Neural cell (in vitro differentiated cells): ENCODE measurements around the gene RPL15. TPM values are rescaled to one million over a fixed set of nuclear protein-coding genes. Genes with fewer than 3 reads are reported as not detected.

Experiments
- H2AFZ ChIP-seq: fragments of 200-600, 300-800 bp; sonication (generic), shearing (Covaris generic); 2 replicates; pipeline ENCODE4 v1.6.0; 2014; ENCODE audit warnings: low read depth, mild to moderate bottlenecking, antibody characterized with exemption, low read length, moderate library complexity
- H3F3A ChIP-seq: fragments of 200-600 bp; shearing (Covaris generic); 2 replicates; pipeline ENCODE4 v1.6.1; 2016; ENCODE audit warnings: mild to moderate bottlenecking, moderate library complexity, mixed read lengths, antibody characterized with exemption, low read length; ENCODE audit not compliant: insufficient read depth, poor library complexity, severe bottlenecking
- H3K27ac ChIP-seq: fragments of 200-600, 300-800 bp; sonication (generic), shearing (Covaris generic); 2 replicates; pipeline ENCODE4 v1.5.1; 2014; ENCODE audit warnings: mild to moderate bottlenecking, low read length, moderate library complexity
- H3K27me3 ChIP-seq: fragments of 300-800, 200-600 bp; sonication (generic), shearing (Covaris generic); 2 replicates; pipeline ENCODE4 v1.6.0; 2014; ENCODE audit warnings: mild to moderate bottlenecking, low read depth, low read length, moderate library complexity; ENCODE audit not compliant: insufficient read depth
- H3K36me3 ChIP-seq: fragments of 300-800, 200-600 bp; sonication (generic), shearing (Covaris generic); 2 replicates; pipeline ENCODE4 v1.5.1; 2014; ENCODE audit warnings: mild to moderate bottlenecking, antibody characterized with exemption, low read length, moderate library complexity; ENCODE audit not compliant: insufficient read depth
- H3K4me2 ChIP-seq: fragments of 300-800, 200-600 bp; sonication (generic), shearing (Covaris generic); 2 replicates; pipeline ENCODE4 v1.6.0; 2014; ENCODE audit warnings: mild to moderate bottlenecking, low read length
- H3K4me3 ChIP-seq: fragments of 300-800, 200-600 bp; sonication (generic), shearing (Covaris generic); 2 replicates; pipeline ENCODE4 v1.5.1; 2014; ENCODE audit warnings: mild to moderate bottlenecking, low read length, moderate library complexity
- H3K79me2 ChIP-seq: fragments of 200-600 bp; shearing (Covaris generic); replicated peaks from 2 replicates; pipeline ENCODE4 v1.6.0; 2014; ENCODE audit warnings: mild to moderate bottlenecking, low read length, moderate library complexity; ENCODE audit not compliant: insufficient read depth
- H3K9ac ChIP-seq: fragments of 300-800, 200-600 bp; sonication (generic), shearing (Covaris generic); 2 replicates; pipeline ENCODE4 v1.6.1; 2016; ENCODE audit warnings: mild to moderate bottlenecking, low read length, mixed read lengths
- H3K9me2 ChIP-seq: fragments of 200-600 bp; shearing (Covaris generic); 2 replicates; pipeline ENCODE4 v1.6.1; 2016; ENCODE audit warnings: mild to moderate bottlenecking, low read length, mixed read lengths; ENCODE audit not compliant: insufficient read depth
- H3K9me3 ChIP-seq: fragments of 200-600, 300-800 bp; sonication (generic), shearing (Covaris generic); 2 replicates; pipeline ENCODE4 v1.6.1; 2016; ENCODE audit warnings: mild to moderate bottlenecking, mixed run types, low read length, moderate library complexity, mixed read lengths
- H4K20me1 ChIP-seq: fragments of 200-600 bp; shearing (Covaris generic); 2 replicates; pipeline ENCODE4 v1.6.1; 2016; ENCODE audit warnings: mild to moderate bottlenecking, mixed run types; ENCODE audit not compliant: insufficient read depth
- CTCF ChIP-seq: fragments of 450-650 bp; IDR thresholded peaks from 2 replicates; pipeline ENCODE4 v1.5.1; 2014; ENCODE audit warnings: antibody characterized with exemption, mild to moderate bottlenecking, moderate library complexity; ENCODE audit not compliant: poor library complexity, severe bottlenecking
- EP300 ChIP-seq: fragments of 450-650 bp; conservative IDR thresholded peaks from 2 replicates; pipeline ENCODE4 v1.6.1; 2014; ENCODE audit warnings: antibody characterized with exemption, mild to moderate bottlenecking, moderate library complexity; ENCODE audit not compliant: poor library complexity, severe bottlenecking
- EZH2 ChIP-seq: fragments of 200-600, 300-800 bp; shearing (Covaris generic), sonication (generic); IDR thresholded peaks from 2 replicates; pipeline ENCODE4 v1.6.1; 2014; ENCODE audit warnings: antibody characterized with exemption, low read length, borderline replicate concordance, mild to moderate bottlenecking; ENCODE audit not compliant: insufficient read depth, poor library complexity, severe bottlenecking
- MXI1 ChIP-seq: fragments of 450-650 bp; conservative IDR thresholded peaks from 2 replicates; pipeline ENCODE4 v1.6.1; 2014; ENCODE audit warnings: antibody characterized with exemption, mild to moderate bottlenecking; ENCODE audit not compliant: poor library complexity, severe bottlenecking
- POLR2AphosphoS5 ChIP-seq: IDR thresholded peaks from 2 replicates; pipeline ENCODE4 v1.6.1; 2012
- RAD21 ChIP-seq: fragments of 450-650 bp; conservative IDR thresholded peaks from 2 replicates; pipeline ENCODE4 v1.6.1; 2014; ENCODE audit warnings: antibody characterized with exemption, mild to moderate bottlenecking, moderate library complexity
- REST ChIP-seq: IDR thresholded peaks from 2 replicates; pipeline ENCODE4 v1.6.1; 2012; ENCODE audit warnings: borderline replicate concordance
- SMC3 ChIP-seq: fragments of 450-650 bp; conservative IDR thresholded peaks from 2 replicates; pipeline ENCODE4 v1.6.1; 2014; ENCODE audit warnings: antibody characterized with exemption, mild to moderate bottlenecking, moderate library complexity; ENCODE audit not compliant: poor library complexity
- TAF1 ChIP-seq: IDR thresholded peaks from 2 replicates; pipeline ENCODE4 v1.6.1; 2012; ENCODE audit warnings: low read depth
- polyA plus RNA-seq: library from polyadenylated mRNA; depleted of rRNA; stranded (reverse); fragments of >200 nt; gene quantifications from 2 replicates; pipeline ENCODE4 v1.2.3, GENCODE V29; 2014

Gene RPL15
- polyA plus RNA-seq, 1 donor from 2014 or later, result 3,247 TPM

DNA sequence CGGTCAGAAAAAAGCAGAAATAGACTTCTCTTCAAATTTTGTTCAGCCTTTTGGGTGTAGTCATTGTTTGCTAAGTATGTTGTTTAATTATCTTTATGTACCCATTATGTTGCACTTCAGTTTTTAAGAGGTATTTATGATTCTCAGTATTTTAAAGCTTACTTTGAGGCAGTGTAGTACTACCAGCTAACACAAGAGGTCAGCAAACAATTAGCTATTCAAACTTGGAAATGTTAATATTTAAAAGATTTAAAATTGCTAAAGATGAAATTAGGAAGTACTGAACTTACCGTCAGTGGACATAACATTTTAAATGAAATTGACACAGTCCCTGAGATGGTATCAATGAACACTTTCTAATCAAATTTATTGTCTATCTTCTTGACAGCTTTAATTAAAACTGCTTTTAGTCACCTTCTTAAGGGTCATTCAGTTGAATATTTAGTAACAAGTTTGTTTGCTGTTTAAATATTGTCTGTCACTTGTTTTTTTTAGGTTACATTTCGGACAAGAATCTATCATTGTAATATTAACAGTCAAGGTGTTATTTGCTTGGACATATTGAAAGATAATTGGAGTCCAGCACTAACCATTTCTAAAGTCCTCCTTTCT lies 28.2 kb upstream of the RPL15 start:
- Histone ChIP-seq H3K9me2 (no peaks in the 10 kb centered on the region), H3K27me3 (no peaks in the 10 kb centered on the region), H3K9ac (no peak overlapping the region), H3F3A (no peaks in the 10 kb centered on the region), H2AFZ (no peak overlapping the region), H3K79me2 (peaks cover 3% of the 10 kb centered on the region), H3K4me3 (no peak overlapping the region), H3K27ac (no peak overlapping the region), H3K4me2 (no peak overlapping the region), H3K36me3 (no peaks in the 10 kb centered on the region), H3K9me3 (no peaks in the 10 kb centered on the region), H4K20me1 (no peaks in the 10 kb centered on the region)
- peak; percentile 81 for TF ChIP-seq RAD21
- TF ChIP-seq CTCF, result peak; percentile 79
- no peak for TF ChIP-seq EZH2
- TF ChIP-seq EP300, result no peak
- TF ChIP-seq REST, result no peak
- TF ChIP-seq POLR2AphosphoS5, result no peak
- peak; percentile 75 for TF ChIP-seq SMC3
- no peak for TF ChIP-seq MXI1
- TF ChIP-seq TAF1, result no peak

GRCh38 chr3:23889386-23889785 lies 27.5 kb upstream of the RPL15 start:
- no peaks in the 10 kb centered on the region for H4K20me1 ChIP-seq
- no peaks in the 10 kb centered on the region for H3K27me3 ChIP-seq
- H2AFZ ChIP-seq, result no peak overlapping the region
- no peak for TF ChIP-seq RAD21
- TF ChIP-seq MXI1, result no peak
- no peak for TF ChIP-seq EP300
- TF ChIP-seq SMC3, result no peak
- H3K27ac ChIP-seq, result no peak overlapping the region
- H3F3A ChIP-seq, result no peaks in the 10 kb centered on the region
- no peak overlapping the region for H3K9ac ChIP-seq
- no peak overlapping the region for H3K4me3 ChIP-seq
- H3K79me2 ChIP-seq, result peaks cover 3% of the 10 kb centered on the region
- H3K9me2 ChIP-seq, result no peaks in the 10 kb centered on the region
- H3K9me3 ChIP-seq, result no peaks in the 10 kb centered on the region
- no peaks in the 10 kb centered on the region for H3K36me3 ChIP-seq
- no peak overlapping the region for H3K4me2 ChIP-seq
